ENCODE data around the gene ZNF799.

GRCh38 chr19:12364391-12365235 is 36.5 kb downstream of the ZNF799 start:
- no peak for TF ChIP-seq CTCF (IDR thresholded peaks at IDR 0.05)
- TF ChIP-seq EP300 (IDR thresholded peaks at IDR 0.05), result no peak

Data from esophagus muscularis mucosa (tissue), 3 donors.